Liver (tissue), 9 donors: ENCODE measurements around the gene MTG1. TPM values are rescaled to one million over a fixed set of nuclear protein-coding genes. Genes with fewer than 3 reads are reported as not detected.
A peak's percentile ranks its signal among the peaks of the same experiment; 100 is the strongest.

Experiments
- DNase-seq: peaks from one replicate; pipeline ENCODE4 v3.0.0-alpha.2; 2017; ENCODE audit warnings: low spot score
- H3K27ac ChIP-seq, 2 donors: one replicate each; pipeline ENCODE4 v1.7.0; 2013; ENCODE audit warnings: inconsistent platforms in 2 of 2, low read length in 2 of 2, control low read depth in 1 of 2, low read depth in 1 of 2, mild to moderate bottlenecking in 1 of 2
- H3K27me3 ChIP-seq, 4 donors: one replicate each; pipeline versions ENCODE4 v1.6.1 to v1.7.0; 2013; ENCODE audit warnings: low read length in 3 of 4, inconsistent platforms in 1 of 4, mild to moderate bottlenecking in 1 of 4, moderate library complexity in 1 of 4; ENCODE audit not compliant: control insufficient read depth in 4 of 4, insufficient read depth in 4 of 4
- H3K36me3 ChIP-seq, 4 donors: one replicate each; pipeline versions ENCODE4 v1.6.1 to v1.7.0; 2013; ENCODE audit warnings: low read length in 3 of 4, mild to moderate bottlenecking in 3 of 4, low read depth in 1 of 4, moderate library complexity in 1 of 4; ENCODE audit not compliant: control insufficient read depth in 4 of 4, insufficient read depth in 3 of 4
- H3K4me1 ChIP-seq, 4 donors: one replicate each; pipeline versions ENCODE4 v1.6.1 to v1.7.0; 2013; ENCODE audit warnings: low read length in 3 of 4, mild to moderate bottlenecking in 3 of 4, moderate library complexity in 1 of 4; ENCODE audit not compliant: control insufficient read depth in 4 of 4, insufficient read depth in 4 of 4
- H3K4me3 ChIP-seq, 3 donors: one replicate each; pipeline versions ENCODE4 v1.6.1 to v1.7.0; 2013; ENCODE audit warnings: low read length in 3 of 3, control low read depth in 1 of 3, low read depth in 1 of 3, mild to moderate bottlenecking in 1 of 3
- H3K9ac ChIP-seq, 2 donors: one replicate each; pipeline ENCODE4 v1.7.0; 2013; ENCODE audit warnings: low read length in 2 of 2, mild to moderate bottlenecking in 2 of 2, moderate library complexity in 2 of 2, control low read depth in 1 of 2, low read depth in 1 of 2
- H3K9me3 ChIP-seq, 4 donors: one replicate each; pipeline versions ENCODE4 v1.6.1 to v1.7.0; 2013; ENCODE audit warnings: low read length in 3 of 4; ENCODE audit not compliant: control insufficient read depth in 4 of 4
- CTCF ChIP-seq: fragments of 150-350 bp; IDR thresholded peaks from 2 replicates; pipeline ENCODE4 v1.5.1; 2017; ENCODE audit warnings: improper control_type of control experiment, low read depth, low read length; ENCODE audit not compliant: missing input control
- EGR1 ChIP-seq, 2 donors: IDR thresholded peaks; 2 replicates each; pipeline ENCODE4 v1.6.1; 2016 to 2018; ENCODE audit warnings: antibody characterized with exemption in 2 of 2, low read depth in 2 of 2
- FOXA1 ChIP-seq: IDR thresholded peaks from 2 replicates; pipeline ENCODE4 v1.6.1; 2016; ENCODE audit warnings: antibody characterized with exemption
- FOXA2 ChIP-seq: IDR thresholded peaks from 2 replicates; pipeline ENCODE4 v1.6.1; 2016; ENCODE audit warnings: antibody characterized with exemption
- GABPA ChIP-seq, 2 donors: IDR thresholded peaks in 1 of 2; conservative IDR thresholded peaks in 1 of 2; 2 replicates each; pipeline ENCODE4 v1.6.1; 2016; ENCODE audit warnings: antibody characterized with exemption in 2 of 2, mild to moderate bottlenecking in 1 of 2, moderate library complexity in 1 of 2
- HNF4A ChIP-seq, 2 donors: conservative IDR thresholded peaks; 2 replicates each; pipeline ENCODE4 v1.6.1; 2016; ENCODE audit warnings: antibody characterized with exemption in 2 of 2, mild to moderate bottlenecking in 2 of 2
- HNF4G ChIP-seq: IDR thresholded peaks from 2 replicates; pipeline ENCODE4 v1.6.1; 2016; ENCODE audit warnings: antibody characterized with exemption
- JUND ChIP-seq, 2 donors: IDR thresholded peaks; 2 replicates each; pipeline ENCODE4 v1.6.1; 2016; ENCODE audit warnings: antibody characterized with exemption in 2 of 2
- NR2F2 ChIP-seq: IDR thresholded peaks from 2 replicates; pipeline ENCODE4 v1.6.1; 2016; ENCODE audit warnings: antibody characterized with exemption
- RAD21 ChIP-seq, 2 donors: IDR thresholded peaks; 2 replicates each; pipeline ENCODE4 v1.6.1; 2016; ENCODE audit warnings: antibody characterized with exemption in 2 of 2, mild to moderate bottlenecking in 2 of 2
- RXRA ChIP-seq, 2 donors: IDR thresholded peaks; 2 replicates each; pipeline ENCODE4 v1.6.1; 2017 to 2018; ENCODE audit warnings: antibody characterized with exemption in 2 of 2, mild to moderate bottlenecking in 1 of 2
- SP1 ChIP-seq: IDR thresholded peaks from 2 replicates; pipeline ENCODE4 v1.6.1; 2018; ENCODE audit warnings: antibody characterized with exemption, mild to moderate bottlenecking
- TAF1 ChIP-seq: conservative IDR thresholded peaks from 2 replicates; pipeline ENCODE4 v1.6.1; 2016; ENCODE audit warnings: antibody characterized with exemption, mild to moderate bottlenecking
- YY1 ChIP-seq: IDR thresholded peaks from 2 replicates; pipeline ENCODE4 v1.6.1; 2016; ENCODE audit warnings: antibody characterized with exemption, mild to moderate bottlenecking
- ZBTB33 ChIP-seq: IDR thresholded peaks from 2 replicates; pipeline ENCODE4 v1.6.1; 2016; ENCODE audit warnings: antibody characterized with exemption
- WGBS: extraction: QIAGEN DNeasy Blood & Tissue Kit; methylation state at CpG from one replicate; pipeline ENCODE4 v1.1.7; 2013; 5-methylcytosine and 5-hydroxymethylcytosine counted together
- polyA plus RNA-seq, 2 donors: library from polyadenylated mRNA; stranded (reverse) in 1 of 2; unstranded in 1 of 2; fragments of 200-250 nt in 1 of 2; fragments of >200 nt in 1 of 2; fragmentation: Nextera tagmentation in 1 of 2; extraction: Ambion mirVana in 1 of 2; gene quantifications; one replicate each; pipeline versions ENCODE4 v1.2.1 to v1.2.3, GENCODE V29; 2013 to 2015
- total RNA-seq, 2 donors: library from RNA; depleted of rRNA; stranded (reverse); fragments of >200 nt; gene quantifications; one replicate each; pipeline ENCODE4 v1.2.3, GENCODE V29; 2014
- TF ChIP-seq, protein P1 (sequence below): IDR thresholded peaks from 2 replicates; pipeline ENCODE4 v1.6.1; 2016; ENCODE audit warnings: antibody characterized with exemption, mild to moderate bottlenecking
- TF ChIP-seq, protein P2 (sequence below): IDR thresholded peaks from 2 replicates; pipeline ENCODE4 v1.6.1; 2016; ENCODE audit warnings: antibody characterized with exemption
- TF ChIP-seq, protein P3 (sequence below): IDR thresholded peaks from 2 replicates; pipeline ENCODE4 v1.6.1; 2016; ENCODE audit warnings: antibody characterized with exemption
- donor health status: healthy.
- donor health status: healthy.
- donor health status: healthy.
- donor health status: healthy.
- donor health status: healthy.

MTG1 gene
- total and polyA plus RNA-seq, 4 donors, result 19.4 to 70.6 (median 38.2) TPM

DNA sequence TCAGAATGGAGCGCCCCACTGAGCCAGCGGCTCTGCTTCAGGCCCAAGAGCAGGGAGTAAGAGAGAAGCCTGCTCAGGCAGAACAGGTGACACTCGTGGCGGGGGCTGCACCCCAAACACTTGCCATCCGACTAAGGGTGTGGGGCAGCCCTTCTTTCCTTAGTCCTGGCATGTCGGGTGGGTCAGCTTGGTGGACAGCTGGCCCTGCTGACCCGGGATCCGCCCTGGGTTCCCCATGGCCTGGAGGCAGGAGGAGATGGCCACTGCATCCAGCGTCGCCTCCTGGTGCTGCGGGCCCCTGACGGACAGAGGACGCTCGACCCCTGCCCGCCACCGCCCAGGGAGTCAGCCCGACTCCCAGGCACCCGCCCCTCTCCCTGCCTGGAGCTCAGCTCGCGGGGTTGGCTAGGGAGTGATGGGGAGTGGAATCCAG, 16.1 kb upstream of the MTG1 start:
- DNase-seq, result no peak
- Histone ChIP-seq H3K27ac (peak overlapping the region; percentile 65 to 94), H3K9me3 (no peaks in the 10 kb centered on the region), H3K27me3 (no peaks in the 10 kb centered on the region), H3K36me3 (peaks cover 0 to 6% (median 0%) of the 10 kb centered on the region in 4 donors), H3K4me1 (peaks cover 12 to 54% (median 30%) of the 10 kb centered on the region in 4 donors), H3K9ac (peak overlapping the region; percentile 53 to 61), H3K4me3 (peak overlapping the region; percentile 58 to 70 (median 63))
- TF ChIP-seq RAD21 (IDR thresholded peaks at IDR 0.05), result no peak
- TF ChIP-seq, protein P1, sequence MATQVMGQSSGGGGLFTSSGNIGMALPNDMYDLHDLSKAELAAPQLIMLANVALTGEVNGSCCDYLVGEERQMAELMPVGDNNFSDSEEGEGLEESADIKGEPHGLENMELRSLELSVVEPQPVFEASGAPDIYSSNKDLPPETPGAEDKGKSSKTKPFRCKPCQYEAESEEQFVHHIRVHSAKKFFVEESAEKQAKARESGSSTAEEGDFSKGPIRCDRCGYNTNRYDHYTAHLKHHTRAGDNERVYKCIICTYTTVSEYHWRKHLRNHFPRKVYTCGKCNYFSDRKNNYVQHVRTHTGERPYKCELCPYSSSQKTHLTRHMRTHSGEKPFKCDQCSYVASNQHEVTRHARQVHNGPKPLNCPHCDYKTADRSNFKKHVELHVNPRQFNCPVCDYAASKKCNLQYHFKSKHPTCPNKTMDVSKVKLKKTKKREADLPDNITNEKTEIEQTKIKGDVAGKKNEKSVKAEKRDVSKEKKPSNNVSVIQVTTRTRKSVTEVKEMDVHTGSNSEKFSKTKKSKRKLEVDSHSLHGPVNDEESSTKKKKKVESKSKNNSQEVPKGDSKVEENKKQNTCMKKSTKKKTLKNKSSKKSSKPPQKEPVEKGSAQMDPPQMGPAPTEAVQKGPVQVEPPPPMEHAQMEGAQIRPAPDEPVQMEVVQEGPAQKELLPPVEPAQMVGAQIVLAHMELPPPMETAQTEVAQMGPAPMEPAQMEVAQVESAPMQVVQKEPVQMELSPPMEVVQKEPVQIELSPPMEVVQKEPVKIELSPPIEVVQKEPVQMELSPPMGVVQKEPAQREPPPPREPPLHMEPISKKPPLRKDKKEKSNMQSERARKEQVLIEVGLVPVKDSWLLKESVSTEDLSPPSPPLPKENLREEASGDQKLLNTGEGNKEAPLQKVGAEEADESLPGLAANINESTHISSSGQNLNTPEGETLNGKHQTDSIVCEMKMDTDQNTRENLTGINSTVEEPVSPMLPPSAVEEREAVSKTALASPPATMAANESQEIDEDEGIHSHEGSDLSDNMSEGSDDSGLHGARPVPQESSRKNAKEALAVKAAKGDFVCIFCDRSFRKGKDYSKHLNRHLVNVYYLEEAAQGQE, result no peak
- no peak for TF ChIP-seq SP1
- no peak for TF ChIP-seq FOXA2
- TF ChIP-seq, protein P2, sequence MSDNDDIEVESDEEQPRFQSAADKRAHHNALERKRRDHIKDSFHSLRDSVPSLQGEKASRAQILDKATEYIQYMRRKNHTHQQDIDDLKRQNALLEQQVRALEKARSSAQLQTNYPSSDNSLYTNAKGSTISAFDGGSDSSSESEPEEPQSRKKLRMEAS, result no peak
- TF ChIP-seq NR2F2, result no peak
- no peak for TF ChIP-seq ZBTB33
- no peak for TF ChIP-seq FOXA1
- no peak for TF ChIP-seq JUND (IDR thresholded peaks at IDR 0.05)
- no peak for TF ChIP-seq RXRA (IDR thresholded peaks at IDR 0.05)
- TF ChIP-seq, protein P3, sequence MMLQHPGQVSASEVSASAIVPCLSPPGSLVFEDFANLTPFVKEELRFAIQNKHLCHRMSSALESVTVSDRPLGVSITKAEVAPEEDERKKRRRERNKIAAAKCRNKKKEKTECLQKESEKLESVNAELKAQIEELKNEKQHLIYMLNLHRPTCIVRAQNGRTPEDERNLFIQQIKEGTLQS, result no peak
- no peak for TF ChIP-seq GABPA (IDR thresholded peaks at IDR 0.05 in 1 of 2, conservative IDR thresholded peaks at IDR 0.05 in 1 of 2)
- no peak for TF ChIP-seq HNF4G
- WGBS, result 46% methylated on average over 20 of the region's 20 CpGs

DNA sequence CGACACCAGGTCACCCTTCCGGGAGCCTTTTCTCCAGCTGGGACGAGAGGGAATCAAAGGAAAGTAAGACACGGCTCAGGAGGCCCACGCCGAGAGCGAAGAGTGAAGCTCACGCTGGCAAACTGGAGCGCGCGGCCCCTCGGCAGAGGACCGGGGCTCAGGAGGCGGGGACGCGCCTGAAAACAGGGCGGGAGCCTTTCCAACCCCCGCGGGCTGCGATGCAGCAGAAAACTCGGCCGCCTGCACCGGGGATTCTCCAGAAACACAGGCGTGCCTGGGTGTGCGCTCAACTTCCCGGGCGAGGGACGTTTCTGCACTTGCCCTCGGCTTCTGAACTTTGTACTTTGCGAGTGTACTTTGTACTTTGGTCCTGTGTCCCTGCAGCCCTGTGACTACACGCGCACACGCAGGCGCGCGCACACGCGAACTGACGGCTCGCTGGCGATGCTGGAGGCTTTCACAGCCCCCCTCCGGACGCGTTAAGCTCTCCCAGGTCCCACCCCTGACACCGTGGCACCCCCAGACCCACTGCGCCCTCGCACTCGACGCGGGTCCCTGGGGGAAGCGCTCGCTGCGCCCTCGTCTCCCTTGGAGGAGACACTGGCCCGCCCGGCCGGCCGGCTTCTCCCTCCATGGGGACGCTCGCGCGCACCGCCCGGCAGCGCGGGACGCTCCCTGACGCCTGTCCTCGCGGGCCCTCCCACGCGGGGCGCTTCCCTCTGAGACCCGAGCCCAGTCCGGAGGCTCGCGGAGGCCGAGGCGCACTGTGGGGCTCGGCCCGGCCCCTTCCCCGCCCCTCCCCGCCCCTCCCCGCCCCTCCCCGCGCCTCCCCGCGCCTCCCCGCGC, 15.5 kb upstream of the MTG1 start:
- Histone ChIP-seq H3K9ac (peak overlapping the region; percentile 54 to 61), H3K4me3 (peak overlapping the region; percentile 58 to 70 (median 63)), H3K36me3 (peaks cover 0 to 6% (median under 1%) of the 10 kb centered on the region in 4 donors), H3K9me3 (no peaks in the 10 kb centered on the region), H3K27ac (peak overlapping the region; percentile 65 to 94), H3K27me3 (no peaks in the 10 kb centered on the region), H3K4me1 (peaks cover 12 to 54% (median 30%) of the 10 kb centered on the region in 4 donors)
- DNase-seq, result peak; percentile 73
- 3% methylated on average over 84 of the region's 90 CpGs for WGBS
- TF ChIP-seq SP1, result peak; percentile 96
- peak; percentile 100 for TF ChIP-seq HNF4G
- TF ChIP-seq CTCF, result no peak
- TF ChIP-seq YY1, result peak; percentile 57
- TF ChIP-seq RXRA (IDR thresholded peaks at IDR 0.05), result peak; percentile 80 to 84
- no peak for TF ChIP-seq FOXA1
- TF ChIP-seq TAF1, result no peak
- no peak for TF ChIP-seq EGR1 (IDR thresholded peaks at IDR 0.05; ENCODE audit: low read depth in 2 of 2)
- peak; percentile 100 for TF ChIP-seq HNF4A (conservative IDR thresholded peaks at IDR 0.05)
- peak in 1 of 2 donors; percentile 42 for TF ChIP-seq RAD21 (IDR thresholded peaks at IDR 0.05)
- TF ChIP-seq ZBTB33, result peak; percentile 83
- TF ChIP-seq JUND (IDR thresholded peaks at IDR 0.05), result peak in 1 of 2 donors; percentile 9
